ENCODE results near the gene BBIP1.

The BBIP1 gene, protein sequence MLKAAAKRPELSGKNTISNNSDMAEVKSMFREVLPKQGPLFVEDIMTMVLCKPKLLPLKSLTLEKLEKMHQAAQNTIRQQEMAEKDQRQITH

DNA sequence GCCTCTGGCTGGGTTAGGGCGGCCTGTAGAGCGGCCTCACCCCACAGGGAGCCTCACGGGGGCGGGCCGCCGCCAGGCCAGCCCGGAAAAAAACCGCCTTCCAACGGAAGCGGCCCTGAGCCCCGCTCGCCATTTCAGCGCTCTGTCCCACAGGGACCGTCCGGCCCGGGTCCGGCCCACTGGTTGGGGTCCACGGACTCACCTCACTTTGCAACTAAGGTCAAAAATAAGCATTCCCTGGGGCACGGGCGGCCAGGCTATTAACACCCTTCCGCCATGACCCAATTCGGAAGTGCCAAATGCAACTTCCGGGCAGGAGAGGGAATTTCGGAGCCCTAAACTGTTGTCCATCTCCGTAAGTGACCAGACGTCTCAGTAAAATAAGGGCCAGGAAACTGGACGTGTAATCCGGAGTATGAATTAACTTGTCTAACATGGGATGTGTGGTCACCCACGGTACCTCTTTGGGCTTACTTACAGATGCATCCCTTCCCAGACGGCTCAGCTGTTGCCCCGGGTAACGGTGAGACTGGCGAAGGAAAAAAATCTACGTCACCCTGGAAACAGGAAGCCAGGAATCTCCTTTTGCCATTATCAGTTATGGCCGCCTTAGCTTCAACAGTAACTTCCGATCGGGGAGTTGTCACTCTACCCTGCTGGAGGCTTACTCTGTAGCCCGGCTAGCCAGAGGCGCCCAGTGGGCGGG is at the start of gene BBIP1:
Gene BBIP1 (minus strand): TSS at position 538 of the 706 bp plus-strand sequence. CDS start 1,023 bp downstream, outside the sequence.
- H3K4me3 ChIP-seq (ENCODE audit: low read depth, low read length), result peak within 1 kb of the TSS; percentile 98

DNA sequence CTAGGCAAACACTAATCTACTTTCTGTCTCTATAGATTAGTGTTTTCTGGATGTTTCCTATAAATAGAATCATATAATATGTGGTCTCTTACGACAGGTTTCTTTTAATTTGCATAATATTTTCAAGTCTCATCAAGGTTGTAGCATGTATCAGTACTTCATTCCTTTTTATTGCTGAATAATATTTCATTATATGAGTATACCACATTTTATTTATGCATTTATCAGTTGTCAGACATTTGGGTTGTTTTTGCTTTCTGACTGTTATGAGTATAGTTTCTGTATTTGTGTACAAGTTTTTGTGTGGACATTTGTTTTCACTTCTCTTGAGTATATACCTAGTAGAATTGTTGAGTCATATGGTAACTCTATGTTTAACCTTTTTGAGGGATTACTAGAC is 48.7 kb upstream of the BBIP1 start:
- no peak overlapping the region for H3K4me3 ChIP-seq (ENCODE audit: low read depth, low read length)

DNA sequence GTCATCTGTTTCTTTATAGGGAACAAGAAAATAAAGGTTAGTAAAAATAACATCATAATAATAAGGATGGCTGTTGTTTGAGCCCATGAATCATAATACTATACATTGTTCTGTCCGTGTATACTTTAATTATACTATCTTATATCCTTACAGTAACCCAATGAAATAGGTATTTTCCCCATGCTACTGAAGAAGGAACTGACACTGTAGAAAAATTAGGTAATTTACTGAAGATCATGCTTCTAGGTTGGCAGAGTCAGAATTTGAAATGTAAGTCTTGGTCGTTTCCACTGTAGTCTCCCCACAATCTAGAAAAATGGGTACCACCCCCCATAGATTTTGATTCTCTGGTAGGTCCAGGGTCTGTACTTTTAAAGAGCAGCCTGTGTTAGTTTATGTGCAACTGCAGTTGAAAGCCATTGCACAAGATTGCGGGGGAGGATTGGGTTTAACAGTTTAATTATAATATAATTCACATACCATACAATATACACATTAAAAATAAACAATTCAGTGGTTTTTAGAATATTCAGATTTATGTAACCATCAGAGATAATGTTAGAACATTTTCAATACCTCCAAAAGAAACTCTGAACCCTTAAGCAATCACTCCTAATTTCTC is 48.1 kb upstream of the BBIP1 start:
- no peak overlapping the region for H3K4me3 ChIP-seq (ENCODE audit: low read depth, low read length)

DNA sequence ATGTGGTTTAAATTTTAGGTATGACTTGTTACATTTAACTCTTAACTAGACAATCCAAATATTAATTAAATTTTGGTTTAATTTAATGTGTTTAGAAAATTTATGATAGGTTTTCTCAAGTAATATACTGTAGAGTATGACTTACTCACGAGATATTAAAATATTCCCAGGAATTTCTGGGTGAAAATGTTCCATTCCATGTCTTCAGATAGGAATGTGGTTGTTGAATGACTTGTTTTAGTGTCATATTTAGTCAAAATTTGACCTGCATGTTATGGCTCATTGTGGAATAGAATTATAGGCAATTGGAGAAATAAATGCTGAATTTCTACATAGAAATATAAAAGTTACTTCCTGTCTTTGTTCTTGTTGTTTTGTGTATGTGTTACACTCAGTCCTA is 47.2 kb upstream of the BBIP1 start:
- no peak overlapping the region for H3K4me3 ChIP-seq (ENCODE audit: low read depth, low read length)

DNA sequence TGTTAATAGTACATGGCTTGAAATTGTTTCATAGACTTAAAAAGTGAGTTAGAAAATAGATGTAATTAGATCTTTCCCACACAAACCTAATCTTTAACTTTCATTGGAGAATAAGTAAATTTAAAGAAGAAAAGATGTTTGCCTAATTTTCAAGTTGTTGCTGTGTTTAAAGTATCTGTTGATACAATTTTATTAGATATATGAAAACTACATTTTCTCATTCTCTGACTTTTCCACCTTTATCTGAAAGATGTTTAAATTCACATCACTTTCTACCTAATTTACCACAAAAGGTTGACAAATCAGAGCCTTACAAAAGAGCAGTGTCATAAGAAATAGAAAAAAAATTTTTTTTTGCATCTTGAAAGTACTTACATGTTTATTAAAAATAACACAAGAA is 46.2 kb upstream of the BBIP1 start:
- no peak overlapping the region for H3K4me3 ChIP-seq (ENCODE audit: low read depth, low read length)

DNA sequence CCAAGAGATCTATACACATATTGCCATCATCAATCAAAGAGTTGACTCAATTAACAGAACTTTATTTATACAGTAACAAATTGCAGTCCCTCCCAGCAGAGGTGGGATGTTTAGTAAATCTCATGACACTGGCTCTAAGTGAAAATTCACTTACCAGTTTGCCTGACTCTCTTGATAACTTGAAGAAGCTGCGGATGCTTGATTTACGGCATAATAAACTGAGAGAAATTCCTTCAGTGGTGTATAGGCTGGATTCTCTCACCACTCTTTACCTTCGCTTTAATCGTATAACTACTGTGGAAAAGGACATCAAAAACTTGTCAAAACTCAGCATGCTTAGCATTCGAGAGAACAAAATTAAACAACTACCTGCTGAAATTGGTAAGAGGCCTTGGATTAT is 45.7 kb upstream of the BBIP1 start:
- no peak overlapping the region for H3K4me3 ChIP-seq (ENCODE audit: low read depth, low read length)

DNA sequence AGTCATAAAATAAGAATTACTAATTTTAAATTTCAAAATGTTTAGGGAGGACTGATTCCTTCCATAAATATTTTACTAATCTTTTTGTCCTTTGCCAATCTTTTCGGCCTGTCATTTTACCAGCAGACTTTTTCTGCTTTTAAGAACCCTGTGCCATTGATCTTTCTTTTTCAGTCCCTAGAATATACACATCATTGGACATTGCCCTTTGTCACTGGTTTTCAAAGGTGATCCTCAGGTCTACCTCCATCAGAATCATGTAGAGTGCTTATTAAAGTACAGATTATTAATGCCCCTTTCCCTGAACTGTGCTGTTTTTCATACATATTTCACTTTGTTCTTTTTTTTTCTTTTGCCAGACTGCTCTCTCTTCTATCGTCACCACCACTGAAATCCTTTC is 44.2 kb upstream of the BBIP1 start:
- H3K4me3 ChIP-seq (ENCODE audit: low read depth, low read length), result no peak overlapping the region

DNA sequence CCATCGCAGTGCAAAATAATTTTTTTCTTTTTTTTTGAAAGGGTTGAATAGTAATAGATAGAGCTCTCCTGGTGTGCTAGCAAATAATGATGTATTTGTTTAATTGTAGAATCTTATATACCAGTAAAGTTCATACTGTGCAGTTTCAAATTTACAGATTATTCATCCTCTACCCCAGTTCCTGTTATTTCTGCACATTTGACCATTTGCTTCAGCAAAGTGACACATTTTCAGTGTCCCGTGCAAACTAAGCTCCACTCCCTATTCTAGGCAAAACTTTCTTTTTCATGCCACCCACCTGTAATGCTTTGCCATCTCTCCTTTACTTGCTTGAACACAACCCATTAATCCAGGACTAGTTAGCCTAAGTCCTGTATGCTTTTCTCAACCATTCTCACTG is 43.5 kb upstream of the BBIP1 start:
- H3K4me3 ChIP-seq (ENCODE audit: low read depth, low read length), result no peak overlapping the region

DNA sequence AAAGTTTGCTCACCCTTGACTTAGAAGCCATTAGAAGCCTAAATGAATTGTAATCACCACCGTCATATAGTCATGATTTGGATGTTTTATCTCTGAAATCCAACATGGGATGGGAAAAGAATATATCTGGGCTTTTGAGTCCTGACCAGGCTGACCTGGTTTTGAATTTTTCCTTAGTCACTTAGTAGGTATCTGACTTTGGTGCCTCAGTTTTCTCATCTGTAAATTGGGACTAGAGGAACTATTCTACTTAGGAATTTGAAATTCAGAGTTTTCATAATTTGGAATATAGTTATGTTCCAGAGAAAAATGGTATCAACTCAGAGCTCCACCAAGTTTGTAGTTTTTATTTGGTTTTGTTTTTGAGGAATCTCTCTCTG is 41.3 kb upstream of the BBIP1 start:
- H3K4me3 ChIP-seq (ENCODE audit: low read depth, low read length), result no peak overlapping the region

DNA sequence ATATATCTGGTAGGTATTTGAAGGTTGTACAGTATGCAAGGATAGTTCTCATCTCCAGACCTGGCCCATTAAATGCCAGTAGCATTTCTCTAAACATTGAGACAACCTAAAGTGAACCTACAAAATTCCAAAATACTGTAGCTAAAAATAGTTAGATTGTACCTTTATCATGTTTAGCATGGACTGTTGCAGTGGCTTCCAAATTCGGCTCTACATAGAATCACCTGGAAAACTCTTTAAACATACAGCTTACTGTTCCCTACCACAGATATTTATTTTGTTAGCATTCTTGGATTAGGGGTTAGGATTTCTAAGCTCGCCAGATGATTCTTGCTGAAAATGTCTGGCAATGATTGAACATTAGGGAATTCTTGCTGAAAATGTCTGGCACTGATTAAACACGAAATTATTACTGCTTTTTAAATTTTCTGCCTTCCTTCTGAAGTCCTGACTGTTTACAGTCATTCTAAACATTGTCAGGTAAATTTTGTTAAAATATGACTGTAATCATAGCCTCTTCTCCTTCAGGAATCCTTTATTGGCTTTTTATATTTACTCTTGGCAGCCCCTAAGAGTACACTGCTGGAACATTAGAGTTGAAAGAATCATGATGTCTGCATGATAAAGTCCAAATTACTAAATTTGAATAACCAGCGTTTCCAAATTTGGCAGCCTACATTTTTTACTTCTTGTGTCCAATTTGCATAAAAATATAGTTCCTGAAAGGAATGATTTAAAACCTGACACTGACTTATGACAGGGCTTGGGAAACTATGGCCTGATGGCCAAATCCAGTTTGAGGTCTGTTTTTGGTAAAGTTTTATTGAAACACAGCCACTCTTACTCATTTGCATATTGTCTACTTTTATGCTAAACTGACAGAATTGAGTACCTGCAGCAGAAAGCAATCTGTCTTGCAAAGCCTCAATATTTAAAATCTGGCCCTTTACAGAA is 40.7 kb upstream of the BBIP1 start:
- no peak overlapping the region for H3K4me3 ChIP-seq (ENCODE audit: low read depth, low read length)

DNA sequence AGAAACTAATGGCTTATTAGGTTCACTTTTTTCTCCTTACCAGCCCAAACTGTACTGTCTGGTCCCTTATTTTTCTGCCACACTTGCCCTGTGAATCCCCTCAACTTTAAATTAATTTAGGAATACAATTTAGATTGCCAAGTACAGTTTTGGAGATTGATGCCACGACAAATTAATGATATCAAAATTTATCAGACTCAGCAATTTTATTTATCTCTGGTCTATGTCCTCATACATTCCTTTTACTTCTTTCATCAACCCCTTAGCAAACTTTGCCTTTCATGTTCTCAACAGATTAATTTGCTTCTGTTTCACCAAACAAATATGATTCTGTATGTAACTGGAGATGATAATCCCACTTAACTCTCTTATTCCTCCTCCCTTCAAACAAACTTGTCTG is 38.6 kb upstream of the BBIP1 start:
- H3K4me3 ChIP-seq (ENCODE audit: low read depth, low read length), result no peak overlapping the region

DNA sequence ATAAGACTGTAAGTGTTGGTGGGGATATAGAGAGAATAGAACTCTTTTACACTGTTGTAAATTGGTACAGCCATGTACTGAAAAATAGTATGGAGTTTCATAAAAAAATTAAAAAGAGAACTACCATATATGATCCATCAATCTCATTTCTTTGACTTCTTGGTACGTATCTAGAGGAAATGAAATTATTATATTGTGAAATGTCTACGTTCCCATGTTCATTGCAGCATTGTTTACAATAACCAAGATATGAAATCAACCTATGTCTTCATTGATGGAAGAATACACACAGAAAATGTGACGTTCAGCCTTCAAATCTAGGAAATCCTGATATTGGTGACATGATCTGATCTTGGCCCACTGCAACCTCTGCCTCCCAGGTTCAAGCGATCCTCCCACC is 32.4 kb upstream of the BBIP1 start:
- no peak overlapping the region for H3K4me3 ChIP-seq (ENCODE audit: low read depth, low read length)

DNA sequence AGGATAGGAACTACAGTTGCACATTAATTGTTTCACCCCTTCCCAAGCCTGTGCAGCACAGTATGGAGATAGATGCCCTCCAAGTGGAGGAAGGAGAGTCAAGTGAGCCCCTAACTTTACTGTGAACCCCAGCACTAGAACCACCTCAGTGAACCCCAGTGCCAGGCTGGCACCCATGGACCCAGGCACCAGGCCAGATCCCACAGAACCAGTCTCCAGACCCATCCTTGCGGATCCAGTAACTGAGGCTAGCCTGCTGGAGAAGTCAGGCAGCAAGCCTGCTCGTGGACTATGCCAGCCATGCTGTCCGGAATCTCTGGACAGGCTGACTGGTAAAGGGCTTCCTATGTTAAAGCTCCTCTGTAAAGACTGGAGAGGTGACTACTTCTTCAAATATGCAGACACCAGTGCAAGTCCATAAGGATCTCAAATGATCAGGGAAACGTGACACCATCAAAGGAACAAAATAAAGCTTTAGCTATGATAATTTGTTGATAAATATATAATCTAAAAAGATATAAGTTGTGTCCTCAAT is 28.1 kb upstream of the BBIP1 start:
- no peak overlapping the region for H3K4me3 ChIP-seq (ENCODE audit: low read depth, low read length)

DNA sequence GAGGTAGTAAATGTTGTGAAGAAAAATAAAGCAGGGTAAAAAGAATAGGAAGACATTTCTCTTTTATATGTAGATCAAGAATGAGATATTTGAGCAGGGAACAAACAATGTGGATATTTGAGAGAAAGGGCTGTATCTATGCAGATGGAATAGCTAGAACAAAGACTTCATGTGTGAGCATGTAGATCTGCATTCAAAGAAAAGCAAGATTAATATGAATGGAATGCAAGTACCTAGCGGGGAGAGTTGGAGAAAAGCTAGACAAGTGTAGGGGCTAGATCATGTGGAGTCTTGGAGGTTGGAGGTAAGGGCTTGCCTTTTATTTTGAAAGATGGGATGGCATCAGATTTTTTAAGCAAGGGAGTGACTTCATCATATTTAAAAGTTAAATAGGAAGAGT is 27.5 kb upstream of the BBIP1 start:
- no peak overlapping the region for H3K4me3 ChIP-seq (ENCODE audit: low read depth, low read length)

DNA sequence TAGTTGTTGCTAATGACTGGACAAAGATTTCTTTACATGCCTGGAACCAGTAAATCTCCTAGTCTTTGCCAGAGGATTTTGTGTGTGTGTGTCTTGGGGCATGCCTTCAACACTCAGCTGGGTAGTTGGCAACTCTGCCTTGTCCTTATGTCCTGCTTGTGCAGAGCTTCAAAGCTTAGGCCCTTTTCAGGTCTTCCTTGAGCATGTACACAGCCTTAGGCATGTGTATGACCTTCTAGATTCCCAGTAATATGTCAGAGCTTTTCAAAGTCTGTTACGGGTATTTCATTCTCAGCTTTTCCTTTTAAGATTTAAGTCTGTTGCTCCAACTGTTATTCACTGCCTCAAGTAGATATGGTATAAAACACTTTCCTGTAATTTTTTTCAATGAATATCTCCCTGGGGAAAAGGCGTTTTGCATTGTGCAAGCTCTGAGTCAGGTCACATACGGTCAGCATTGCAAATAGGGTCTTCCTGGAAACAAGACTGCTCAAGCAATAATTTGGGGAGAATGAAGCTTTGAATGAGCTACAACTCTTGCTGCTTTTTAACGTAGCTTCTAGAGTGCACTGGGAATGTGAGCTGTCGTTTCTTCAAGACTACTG is 25.9 kb upstream of the BBIP1 start:
- H3K4me3 ChIP-seq (ENCODE audit: low read depth, low read length), result no peak overlapping the region

DNA sequence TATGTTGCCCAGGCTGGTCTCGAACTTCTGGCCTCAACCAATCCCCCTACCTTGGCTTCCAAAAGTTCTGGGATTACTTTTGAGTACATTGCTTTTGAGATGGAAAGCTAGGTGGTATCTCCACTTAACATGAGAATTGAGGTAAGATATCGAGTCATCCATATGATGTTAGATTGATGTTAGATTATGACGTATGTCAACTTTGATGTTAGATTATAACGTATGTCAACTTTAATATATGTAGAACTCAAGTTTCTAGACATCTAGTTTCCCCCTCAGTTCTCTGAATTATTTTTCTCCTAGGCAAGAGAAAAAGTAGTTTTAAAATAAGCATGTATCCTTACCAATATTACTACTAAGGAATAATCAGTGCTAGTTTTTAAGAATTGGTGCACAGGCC is 20.4 kb upstream of the BBIP1 start:
- no peak overlapping the region for H3K4me3 ChIP-seq (ENCODE audit: low read depth, low read length)

DNA sequence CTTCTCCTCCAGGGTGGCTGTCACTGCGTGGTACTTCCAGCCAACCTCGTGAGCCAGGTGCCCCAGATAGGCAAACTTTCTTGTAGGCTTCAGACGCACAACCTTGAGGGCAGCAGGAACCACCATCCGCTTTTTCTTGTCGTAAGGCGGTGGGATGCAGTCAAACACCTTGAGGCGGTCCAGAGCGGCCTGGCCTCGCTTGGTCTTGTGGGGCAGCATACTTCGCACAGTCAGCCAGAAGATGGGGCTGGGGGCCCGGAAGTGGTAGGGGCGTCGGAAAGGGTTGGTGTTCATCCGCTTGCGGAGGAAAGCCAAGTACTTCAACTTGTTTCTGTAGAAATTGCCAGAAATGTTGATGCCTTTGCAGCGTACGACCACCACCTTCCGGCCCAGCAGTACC is 17.8 kb upstream of the BBIP1 start:
- no peak overlapping the region for H3K4me3 ChIP-seq (ENCODE audit: low read depth, low read length)

DNA sequence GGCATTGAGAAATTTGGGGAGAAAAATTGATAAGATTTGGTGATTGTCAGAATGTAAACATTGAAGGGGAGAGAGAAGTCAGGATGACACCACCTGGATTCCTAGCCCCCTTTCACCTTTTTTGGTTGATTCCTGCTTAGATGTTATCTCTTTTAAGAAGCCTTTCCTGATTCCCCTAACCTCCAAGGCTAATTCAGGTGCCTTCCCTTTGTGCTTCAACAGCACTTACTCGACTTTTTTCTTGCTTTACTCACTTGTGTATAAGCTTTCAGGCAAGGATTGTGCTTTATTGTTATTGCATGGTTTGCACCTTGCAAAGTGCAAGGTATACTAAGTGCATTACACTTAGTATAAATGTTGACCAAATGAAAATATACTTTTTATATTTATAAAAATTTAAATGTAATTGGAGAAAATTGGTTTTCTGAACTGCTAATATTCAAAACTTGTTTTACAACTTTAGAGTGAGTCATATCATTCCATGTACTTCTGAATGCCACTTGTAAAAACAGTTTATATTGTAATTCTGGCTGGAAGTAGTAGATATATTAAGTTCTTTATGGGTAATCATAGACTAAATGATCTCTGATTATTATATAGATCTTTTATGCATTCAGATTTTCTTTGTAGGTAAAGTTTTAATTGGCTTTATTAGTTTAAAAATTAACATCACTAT is 13.7 kb upstream of the BBIP1 start:
- H3K4me3 ChIP-seq (ENCODE audit: low read depth, low read length), result no peak overlapping the region

DNA sequence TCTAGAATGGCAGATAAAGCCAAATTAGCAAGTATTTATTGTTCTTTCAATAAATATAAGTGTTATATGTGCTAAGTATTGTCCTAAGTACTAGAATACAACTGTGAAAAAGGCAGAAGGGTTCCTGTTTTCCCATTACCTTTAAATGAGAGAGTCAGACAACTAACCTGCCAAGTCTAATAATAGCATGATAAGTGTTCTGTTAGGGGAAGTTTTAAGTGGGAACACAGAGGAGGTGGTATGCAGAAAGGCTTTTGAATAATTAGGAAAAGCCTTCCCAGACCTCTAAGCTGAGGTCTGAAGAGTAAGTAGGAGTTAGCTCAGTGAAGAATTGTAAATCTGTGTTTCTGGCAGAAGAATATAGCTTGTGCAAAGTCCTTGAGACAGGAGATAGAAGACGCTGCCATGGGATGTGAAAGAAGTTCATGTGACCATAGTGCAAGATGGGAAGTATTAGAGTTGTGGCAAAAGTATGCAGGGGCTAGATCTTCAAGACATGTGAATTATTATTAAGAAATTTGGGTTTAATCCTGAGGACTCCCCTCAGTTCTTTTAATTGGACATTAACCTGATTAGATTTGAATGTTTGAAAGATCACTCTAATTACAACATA is 12.9 kb upstream of the BBIP1 start:
- no peak overlapping the region for H3K4me3 ChIP-seq (ENCODE audit: low read depth, low read length)

DNA sequence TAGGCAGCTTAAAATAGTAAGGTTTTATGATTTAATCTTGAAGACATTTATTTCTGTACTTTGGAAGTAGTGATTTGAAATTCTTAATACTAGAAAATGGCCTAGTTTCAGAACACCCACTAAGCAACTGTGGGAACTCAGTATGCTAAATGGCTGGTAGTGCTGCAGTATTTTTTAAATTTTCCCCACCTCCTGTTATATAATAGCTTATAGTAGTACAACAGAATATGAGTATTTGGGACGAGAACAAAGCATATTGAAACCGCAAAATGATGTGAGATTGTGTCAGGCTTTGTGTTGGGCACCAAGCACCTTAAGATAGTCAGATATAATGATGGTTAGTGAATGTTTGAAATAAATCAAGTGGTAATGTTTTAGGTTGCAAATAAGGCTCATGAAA is 8.5 kb upstream of the BBIP1 start:
- H3K4me3 ChIP-seq (ENCODE audit: low read depth, low read length), result no peak overlapping the region

All from iPS-11a (cell line).